ENCODE data around the gene CNTN1. TPM values are rescaled to one million over a fixed set of nuclear protein-coding genes. Genes with fewer than 3 reads are reported as not detected.

The CNTN1 gene
- total RNA-seq, 2 experiments from 2014 or later, result not detected

GRCh38 chr12:40760821-40761220 is 68.6 kb downstream of the CNTN1 start:
- intact Hi-C loops (cut with micrococcal nuclease), result no loop called here
- Mint-ChIP-seq H3K4me3 (no peak overlapping the region), H3K27ac (no peak overlapping the region), H3K9me3 (no peaks in the 10 kb centered on the region), H3K27me3 (no peaks in the 10 kb centered on the region), H3K36me3 (ENCODE audit: low read depth) (no peaks in the 10 kb centered on the region), H3K4me1 (ENCODE audit: low read depth) (no peaks in the 10 kb centered on the region)
- ChIA-PET POLR2A (no interaction called here), CTCF (no interaction called here)
- TF ChIP-seq, protein P1, sequence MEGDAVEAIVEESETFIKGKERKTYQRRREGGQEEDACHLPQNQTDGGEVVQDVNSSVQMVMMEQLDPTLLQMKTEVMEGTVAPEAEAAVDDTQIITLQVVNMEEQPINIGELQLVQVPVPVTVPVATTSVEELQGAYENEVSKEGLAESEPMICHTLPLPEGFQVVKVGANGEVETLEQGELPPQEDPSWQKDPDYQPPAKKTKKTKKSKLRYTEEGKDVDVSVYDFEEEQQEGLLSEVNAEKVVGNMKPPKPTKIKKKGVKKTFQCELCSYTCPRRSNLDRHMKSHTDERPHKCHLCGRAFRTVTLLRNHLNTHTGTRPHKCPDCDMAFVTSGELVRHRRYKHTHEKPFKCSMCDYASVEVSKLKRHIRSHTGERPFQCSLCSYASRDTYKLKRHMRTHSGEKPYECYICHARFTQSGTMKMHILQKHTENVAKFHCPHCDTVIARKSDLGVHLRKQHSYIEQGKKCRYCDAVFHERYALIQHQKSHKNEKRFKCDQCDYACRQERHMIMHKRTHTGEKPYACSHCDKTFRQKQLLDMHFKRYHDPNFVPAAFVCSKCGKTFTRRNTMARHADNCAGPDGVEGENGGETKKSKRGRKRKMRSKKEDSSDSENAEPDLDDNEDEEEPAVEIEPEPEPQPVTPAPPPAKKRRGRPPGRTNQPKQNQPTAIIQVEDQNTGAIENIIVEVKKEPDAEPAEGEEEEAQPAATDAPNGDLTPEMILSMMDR (IDR thresholded peaks at IDR 0.05), result no peak
- ATAC-seq, result no peak
- DNase-seq, result no peak

DNA sequence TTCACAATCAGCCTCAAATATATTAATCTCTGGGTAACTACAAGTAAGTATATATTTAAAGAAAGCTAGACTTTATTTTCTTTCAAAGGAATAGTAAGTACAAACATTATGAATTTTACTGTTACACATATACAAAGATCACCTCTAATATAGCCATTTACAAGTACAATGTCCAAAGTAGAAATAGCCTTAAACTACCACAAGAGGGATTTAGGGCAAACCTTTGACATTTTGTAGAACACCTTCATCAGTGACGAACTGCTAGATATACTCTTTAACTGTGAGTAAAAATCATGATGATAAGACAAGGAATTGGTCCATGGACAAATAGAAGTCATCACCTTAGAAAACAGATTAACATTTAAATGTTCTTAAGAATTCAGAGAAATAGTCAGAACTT is 69.8 kb downstream of the CNTN1 start:
- Mint-ChIP-seq H3K27me3 (no peaks in the 10 kb centered on the region), H3K27ac (no peak overlapping the region), H3K9me3 (no peaks in the 10 kb centered on the region), H3K36me3 (ENCODE audit: low read depth) (no peaks in the 10 kb centered on the region), H3K4me1 (ENCODE audit: low read depth) (no peaks in the 10 kb centered on the region), H3K4me3 (no peak overlapping the region)
- DNase-seq (no peak), ATAC-seq (no peak)
- ChIA-PET POLR2A (no interaction called here), CTCF (no interaction called here)
- TF ChIP-seq, protein P1 (IDR thresholded peaks at IDR 0.05), result no peak
- intact Hi-C loops (cut with micrococcal nuclease), result no loop called here

DNA sequence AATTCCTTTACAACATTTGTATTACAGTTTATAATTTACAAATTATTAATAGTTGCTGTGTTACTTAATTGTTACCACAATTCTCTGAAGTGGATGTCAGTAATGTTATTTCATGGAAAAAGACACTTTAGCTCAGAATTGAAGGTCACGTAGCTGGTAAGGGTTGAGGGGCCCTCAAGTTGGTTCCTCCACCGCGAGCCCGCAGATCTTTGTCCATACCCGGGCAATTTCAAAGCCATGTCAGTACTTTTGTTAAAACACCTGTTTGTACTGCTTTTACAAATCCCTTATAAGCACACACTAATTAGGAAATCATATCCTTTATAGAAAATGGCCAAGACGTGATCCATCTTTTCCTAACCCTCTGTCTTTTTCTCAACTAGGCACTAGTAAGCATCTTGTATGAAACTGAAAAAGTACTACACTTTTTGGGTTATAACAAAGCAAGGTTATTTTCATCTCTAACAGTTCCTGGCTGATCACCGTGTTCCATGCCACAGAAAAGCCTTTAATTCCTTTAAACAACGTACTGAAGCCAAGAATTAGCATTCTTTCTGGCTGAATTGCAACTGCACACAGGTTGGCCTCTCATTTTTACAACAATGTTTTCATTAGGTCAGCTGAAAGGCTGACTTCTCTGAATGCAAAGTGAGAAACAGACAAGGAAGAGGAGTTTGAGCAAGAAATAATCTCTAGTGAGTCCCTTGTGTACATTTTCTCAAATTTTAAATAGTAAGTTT is 76.1 kb downstream of the CNTN1 start:
- DNase-seq, result no peak
- H3K4me3 Mint-ChIP-seq, result no peak overlapping the region
- intact Hi-C loops (cut with micrococcal nuclease), result no loop called here
- no peaks in the 10 kb centered on the region for H3K4me1 Mint-ChIP-seq (ENCODE audit: low read depth)
- no peak overlapping the region for H3K27ac Mint-ChIP-seq
- ChIA-PET POLR2A (no interaction called here), CTCF (no interaction called here)
- ATAC-seq, result no peak
- H3K36me3 Mint-ChIP-seq (ENCODE audit: low read depth), result no peaks in the 10 kb centered on the region
- TF ChIP-seq, protein P1 (IDR thresholded peaks at IDR 0.05), result no peak
- no peaks in the 10 kb centered on the region for H3K27me3 Mint-ChIP-seq
- no peaks in the 10 kb centered on the region for H3K9me3 Mint-ChIP-seq

DNA sequence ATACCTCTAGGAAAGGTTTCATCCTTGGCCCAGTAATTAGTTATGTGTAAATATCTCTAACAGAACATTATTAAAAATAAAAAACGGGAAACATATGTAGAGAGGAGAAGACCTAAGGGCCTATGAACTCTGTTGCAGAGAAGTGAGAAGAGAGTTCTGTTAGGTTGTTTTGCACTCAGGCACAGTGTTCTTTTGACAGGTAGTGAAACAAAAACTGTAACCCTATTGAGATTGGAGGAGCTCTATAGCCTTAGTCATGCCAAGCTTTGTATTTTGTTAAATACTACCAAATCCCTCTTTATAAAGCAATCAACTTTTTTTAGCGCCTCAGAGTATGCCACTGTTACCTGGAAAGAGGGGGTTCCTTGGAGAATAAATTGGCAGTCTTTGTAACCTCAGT is 77.6 kb downstream of the CNTN1 start:
- TF ChIP-seq, protein P1 (IDR thresholded peaks at IDR 0.05), result no peak
- no peak overlapping the region for H3K4me3 Mint-ChIP-seq
- no peak overlapping the region for H3K27ac Mint-ChIP-seq
- DNase-seq, result no peak
- no peaks in the 10 kb centered on the region for H3K36me3 Mint-ChIP-seq (ENCODE audit: low read depth)
- ChIA-PET CTCF (no interaction called here), POLR2A (no interaction called here)
- ATAC-seq, result no peak
- no peaks in the 10 kb centered on the region for H3K27me3 Mint-ChIP-seq
- H3K9me3 Mint-ChIP-seq, result no peaks in the 10 kb centered on the region
- H3K4me1 Mint-ChIP-seq (ENCODE audit: low read depth), result no peaks in the 10 kb centered on the region
- intact Hi-C loops (cut with micrococcal nuclease), result no loop called here

DNA sequence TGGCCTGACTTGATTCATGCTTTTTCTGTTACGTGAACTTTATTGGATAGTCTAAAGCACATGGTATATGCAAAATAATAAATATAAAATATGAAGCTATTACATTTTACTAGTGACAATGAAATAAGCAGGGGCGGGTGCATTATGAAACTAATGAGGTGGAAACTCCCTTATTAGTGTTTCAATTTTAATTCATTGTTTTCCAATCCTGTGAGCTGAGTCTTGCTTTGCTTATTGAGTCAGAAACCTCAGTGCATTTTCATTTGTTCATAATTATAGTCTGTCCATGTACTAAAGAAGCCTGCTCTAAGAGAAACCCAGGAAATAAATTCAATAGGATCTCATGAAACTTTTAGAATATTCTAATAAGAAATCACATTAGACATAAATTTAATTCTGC is 78.5 kb downstream of the CNTN1 start:
- H3K4me1 Mint-ChIP-seq (ENCODE audit: low read depth), result no peaks in the 10 kb centered on the region
- H3K9me3 Mint-ChIP-seq, result no peaks in the 10 kb centered on the region
- no peak for ATAC-seq
- POLR2A ChIA-PET, result no interaction called here
- TF ChIP-seq, protein P1 (IDR thresholded peaks at IDR 0.05), result no peak
- H3K27me3 Mint-ChIP-seq, result no peaks in the 10 kb centered on the region
- H3K27ac Mint-ChIP-seq, result no peak overlapping the region
- CTCF ChIA-PET, result no interaction called here
- no peak overlapping the region for H3K4me3 Mint-ChIP-seq
- no peaks in the 10 kb centered on the region for H3K36me3 Mint-ChIP-seq (ENCODE audit: low read depth)
- intact Hi-C loops (cut with micrococcal nuclease), result no loop called here
- DNase-seq, result no peak
